DND-41 (cell line): ENCODE data around the gene SLC6A19.

ENCODE experiments used
- ATAC-seq: fragments of 200-7000 bp; cut with Tn5 transposase; 3 replicates; pipeline ENCODE4 v1.9.1; 2021; ENCODE audit warnings: low read depth; ENCODE audit not compliant: insufficient read depth
- DNase-seq: peaks from one replicate; pipeline ENCODE4 v3.0.0-alpha.2; 2020
- H2AFZ ChIP-seq: 2 replicates; pipeline ENCODE4 v1.6.0; 2012; ENCODE audit warnings: low read depth, low read length
- H3K27ac ChIP-seq: 2 replicates; pipeline ENCODE4 v1.5.1; 2012; ENCODE audit warnings: low read length, inconsistent platforms
- H3K27me3 ChIP-seq: fragments of 200-600 bp; sonication (generic); 2 replicates; pipeline ENCODE4 v1.6.0; 2012; ENCODE audit warnings: low read length, mild to moderate bottlenecking, inconsistent platforms; ENCODE audit not compliant: insufficient read depth, poor library complexity
- H3K36me3 ChIP-seq: 2 replicates; pipeline ENCODE4 v1.5.1; 2012; ENCODE audit warnings: low read length, inconsistent platforms; ENCODE audit not compliant: insufficient read depth
- H3K4me1 ChIP-seq: 2 replicates; pipeline ENCODE4 v1.5.1; 2012; ENCODE audit warnings: mild to moderate bottlenecking, low read length; ENCODE audit not compliant: insufficient read depth
- H3K4me2 ChIP-seq: 2 replicates; pipeline ENCODE4 v1.6.0; 2012; ENCODE audit warnings: mild to moderate bottlenecking, moderate library complexity, low read length, inconsistent platforms; ENCODE audit not compliant: insufficient read depth
- H3K4me3 ChIP-seq, 2 experiments: fragments of 200-600 bp in 1 of 2; shearing (Covaris generic) in 1 of 2; 2 replicates each; pipeline ENCODE4 v1.5.1; 2012 to 2016; ENCODE audit warnings: inconsistent platforms in 2 of 2, low read length in 2 of 2, mild to moderate bottlenecking in 2 of 2, low read depth in 1 of 2, moderate library complexity in 1 of 2
- H3K79me2 ChIP-seq: 2 replicates; pipeline ENCODE4 v1.6.0; 2012; ENCODE audit warnings: low read length, inconsistent platforms; ENCODE audit not compliant: insufficient read depth
- H3K9ac ChIP-seq: 2 replicates; pipeline ENCODE4 v1.6.0; 2012; ENCODE audit warnings: low read depth, mild to moderate bottlenecking, inconsistent platforms, low read length, moderate library complexity
- H3K9me3 ChIP-seq: 2 replicates; pipeline ENCODE4 v1.5.1; 2012; ENCODE audit warnings: low read length, moderate library complexity, mild to moderate bottlenecking, inconsistent platforms; ENCODE audit not compliant: insufficient read depth, severe bottlenecking
- H4K20me1 ChIP-seq: 2 replicates; pipeline ENCODE4 v1.6.0; 2012; ENCODE audit warnings: low read length; ENCODE audit not compliant: insufficient read depth
- CTCF ChIP-seq: IDR thresholded peaks from 2 replicates; pipeline ENCODE4 v1.5.1; 2012; ENCODE audit warnings: borderline replicate concordance, low read length, moderate library complexity, mild to moderate bottlenecking; ENCODE audit not compliant: poor library complexity, severe bottlenecking; ENCODE audit errors: extremely low read depth
- EZH2 ChIP-seq: IDR thresholded peaks from 3 replicates; pipeline ENCODE4 v1.6.1; 2012; ENCODE audit warnings: borderline replicate concordance, low read depth, mild to moderate bottlenecking, moderate library complexity, low read length, inconsistent platforms; ENCODE audit not compliant: severe bottlenecking

SLC6A19 gene

GRCh38 chr5:1187950-1188334, 13.5 kb upstream of the SLC6A19 start:
- no peak for DNase-seq
- H3K79me2 ChIP-seq: no peaks in the 10 kb centered on the region
- H3K4me2 ChIP-seq: no peak overlapping the region
- no peaks in the 10 kb centered on the region for H3K9me3 ChIP-seq
- no peaks in the 10 kb centered on the region for H4K20me1 ChIP-seq
- H3K9ac ChIP-seq: no peak overlapping the region
- TF ChIP-seq EZH2: no peak
- no peak for TF ChIP-seq CTCF
- peaks cover 4% of the 10 kb centered on the region for H3K27me3 ChIP-seq
- no peak overlapping the region for H3K4me3 ChIP-seq
- ATAC-seq: no peak
- no peaks in the 10 kb centered on the region for H3K4me1 ChIP-seq
- no peak overlapping the region for H3K27ac ChIP-seq
- no peaks in the 10 kb centered on the region for H3K36me3 ChIP-seq
- no peak overlapping the region for H2AFZ ChIP-seq

GRCh38 chr5:1188464-1188863, 12.9 kb upstream of the SLC6A19 start:
- H3K27ac ChIP-seq: no peak overlapping the region

GRCh38 chr5:1189269-1189668, 12.1 kb upstream of the SLC6A19 start:
- H2AFZ ChIP-seq: no peak overlapping the region

More at GRCh38 chr5:1188464-1188863, 12.9 kb upstream of the SLC6A19 start:
- ATAC-seq (no peak), DNase-seq (no peak)
- Histone ChIP-seq H3K4me3 (no peak overlapping the region), H3K27me3 (peaks cover 6% of the 10 kb centered on the region), H2AFZ (no peak overlapping the region), H4K20me1 (no peaks in the 10 kb centered on the region), H3K4me1 (no peaks in the 10 kb centered on the region), H3K9ac (no peak overlapping the region), H3K36me3 (no peaks in the 10 kb centered on the region), H3K4me2 (no peak overlapping the region), H3K9me3 (no peaks in the 10 kb centered on the region), H3K79me2 (no peaks in the 10 kb centered on the region)
- TF ChIP-seq CTCF: no peak
- no peak for TF ChIP-seq EZH2

More at GRCh38 chr5:1189269-1189668, 12.1 kb upstream of the SLC6A19 start:
- Histone ChIP-seq H3K79me2 (no peaks in the 10 kb centered on the region), H3K4me2 (no peak overlapping the region), H4K20me1 (no peaks in the 10 kb centered on the region), H3K27ac (no peak overlapping the region), H3K9ac (no peak overlapping the region), H3K4me3 (no peak overlapping the region), H3K36me3 (no peaks in the 10 kb centered on the region), H3K27me3 (peaks cover 6% of the 10 kb centered on the region), H3K9me3 (no peaks in the 10 kb centered on the region), H3K4me1 (no peaks in the 10 kb centered on the region)
- DNase-seq (no peak), ATAC-seq (no peak)
- TF ChIP-seq EZH2 (no peak), CTCF (no peak)
